CD4-positive, alpha-beta T cell treated with Interleukin-21 for 1 hour (primary cell): ENCODE measurements around the gene PDS5B.
"Not testable (repeated sequence)": the region's sequence is repeated elsewhere in the genome, so short reads cannot be mapped to it uniquely, and the experiment has no call there.

Experiments used
- DNase-seq: peaks from one replicate; pipeline ENCODE4 v3.0.0-alpha.2; 2020

PDS5B gene

DNA sequence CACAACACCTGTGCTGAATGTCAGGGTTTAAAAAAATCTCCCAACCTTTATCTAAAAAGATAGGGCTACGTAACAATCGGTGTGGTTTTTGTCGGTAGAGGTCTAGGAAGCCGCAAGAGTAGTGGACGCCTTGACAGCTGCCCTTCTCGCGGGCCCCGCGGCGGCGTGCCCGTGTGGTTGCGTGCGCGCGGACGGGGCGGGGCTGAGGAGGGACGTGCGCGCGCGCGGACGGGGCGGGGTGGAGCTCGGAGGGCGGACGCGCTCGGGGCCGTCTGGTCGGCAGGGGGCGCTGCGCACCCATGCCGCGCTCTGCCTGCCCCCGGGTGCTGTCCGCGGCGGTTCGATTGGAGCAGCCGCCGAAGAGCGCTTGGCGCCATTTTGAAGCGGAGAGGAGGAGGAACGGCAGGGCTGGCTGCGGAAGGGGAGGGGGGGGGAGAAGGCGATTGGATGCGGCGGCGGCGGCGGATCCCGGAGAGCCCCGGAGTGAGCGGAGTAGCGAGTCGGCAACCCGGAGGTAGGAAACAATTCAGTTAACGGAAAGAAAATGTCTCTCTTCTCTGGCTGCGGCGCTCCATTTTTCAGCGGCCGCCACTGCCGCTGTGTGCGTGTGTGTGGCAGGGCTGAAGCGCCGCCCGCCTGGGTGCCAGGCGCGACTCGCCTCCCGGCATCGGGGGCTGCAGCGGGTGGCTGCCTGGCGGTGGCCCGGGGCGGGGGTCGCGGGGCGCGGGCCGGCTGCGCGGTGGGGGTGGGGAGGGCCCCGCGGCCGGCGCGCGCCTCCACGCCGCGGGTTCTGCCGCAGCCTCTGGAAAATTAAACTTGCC lies at the start of gene PDS5B:
Gene PDS5B (plus strand): TSS at position 373 of the 821 bp plus-strand sequence. CDS start 62,321 bp downstream, outside the sequence.
- DNase-seq, result peak; percentile 96

- peak; percentile 61 for DNase-seq
Measured at GRCh38 chr13:32537580-32538142, 48.6 kb upstream of the PDS5B start.

- no peak for DNase-seq
Measured at GRCh38 chr13:32538143-32538620, 48.1 kb upstream of the PDS5B start.

DNA sequence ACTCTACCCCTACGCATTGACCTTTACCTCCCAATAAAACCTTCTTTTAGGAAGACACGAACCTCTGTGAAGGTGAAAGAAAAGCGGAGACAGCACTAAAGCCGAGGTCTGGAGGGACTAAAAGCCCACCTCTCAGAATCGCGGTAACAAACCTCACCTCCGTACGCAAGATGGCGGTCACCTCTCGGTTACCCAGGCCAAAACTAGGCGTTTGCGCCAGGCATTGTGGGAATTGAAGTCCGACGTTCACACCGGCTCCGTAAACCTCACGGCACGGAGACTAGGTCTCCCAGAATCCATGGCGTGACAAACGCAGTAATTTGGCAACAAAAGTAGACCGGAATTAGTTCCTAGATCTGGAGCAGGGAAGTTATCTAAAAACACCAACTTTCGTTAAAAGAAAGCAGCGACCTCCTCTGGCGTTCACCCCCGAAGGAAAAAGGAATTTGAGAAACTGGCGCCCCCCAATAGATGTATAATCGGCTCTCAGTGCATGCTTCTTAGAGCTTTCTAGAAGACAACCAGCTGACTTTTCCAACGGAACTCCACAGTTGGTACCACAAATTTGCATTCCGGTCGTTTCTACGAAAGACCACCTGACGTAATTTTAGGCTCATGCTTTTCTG lies 47.5 kb upstream of the PDS5B start, which contains the start of gene N4BP2L2:
Gene N4BP2L2 (minus strand): TSS at position 175 of the 626 bp plus-strand sequence. CDS start 1,768 bp downstream, outside the sequence.
- DNase-seq, result peak; percentile 95

DNA sequence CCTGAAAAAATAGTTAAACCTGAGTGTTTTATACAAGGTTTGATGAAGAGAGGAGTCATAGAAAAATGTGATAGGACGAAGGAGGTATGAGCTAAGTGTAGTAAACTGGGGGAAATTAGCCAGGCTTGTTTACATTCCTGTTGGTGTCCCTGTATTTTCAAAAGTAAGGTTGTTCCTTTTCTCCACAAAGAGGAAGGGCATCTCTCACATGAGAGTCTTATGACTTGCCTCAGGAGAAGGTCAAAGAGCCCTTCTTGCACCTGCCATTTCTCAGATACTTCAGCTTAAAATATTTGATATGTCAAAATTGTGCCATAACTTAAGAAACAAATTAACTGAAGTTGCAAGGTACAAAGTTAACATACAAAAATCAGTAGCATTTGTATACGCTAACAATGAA lies 44.0 kb upstream of the PDS5B start:
- no peak for DNase-seq

DNA sequence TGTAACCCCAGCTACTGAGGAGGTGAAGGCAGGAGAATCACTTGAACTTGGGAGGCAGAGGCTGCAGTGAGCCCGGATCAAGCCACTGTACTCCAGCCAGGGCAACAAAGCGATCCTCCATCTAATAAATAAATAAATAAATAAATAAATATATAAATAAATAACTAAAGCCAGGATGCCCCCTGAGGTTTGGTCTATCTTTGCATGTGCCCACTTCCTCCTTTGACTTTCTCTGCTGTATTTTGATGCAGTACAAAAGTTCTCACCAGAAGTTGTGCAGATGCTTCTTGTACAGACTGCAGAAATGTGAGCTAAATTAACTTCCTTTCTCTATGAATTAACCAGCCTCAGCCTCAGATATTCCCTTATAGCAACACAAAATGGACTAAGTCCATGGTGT lies 41.2 kb upstream of the PDS5B start:
- no peak for DNase-seq

DNA sequence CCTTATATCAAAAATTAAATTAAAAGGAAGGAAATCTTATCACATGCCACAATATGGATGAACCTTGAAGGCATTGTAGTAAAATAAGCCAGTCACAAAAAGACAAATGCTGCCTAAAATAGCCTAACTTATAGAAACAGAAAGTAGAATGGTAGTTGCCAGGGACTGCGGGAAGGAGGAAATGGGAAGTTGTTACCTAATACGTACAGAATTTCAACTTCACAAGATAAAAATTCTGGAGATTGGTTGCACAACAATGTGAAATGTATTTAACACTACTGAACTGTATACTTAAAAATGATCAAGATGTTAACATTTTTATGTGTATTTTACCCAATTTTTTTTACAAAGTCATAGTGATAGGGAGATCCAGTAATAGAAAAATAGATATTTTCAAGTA lies 37.4 kb upstream of the PDS5B start:
- no peak for DNase-seq

DNA sequence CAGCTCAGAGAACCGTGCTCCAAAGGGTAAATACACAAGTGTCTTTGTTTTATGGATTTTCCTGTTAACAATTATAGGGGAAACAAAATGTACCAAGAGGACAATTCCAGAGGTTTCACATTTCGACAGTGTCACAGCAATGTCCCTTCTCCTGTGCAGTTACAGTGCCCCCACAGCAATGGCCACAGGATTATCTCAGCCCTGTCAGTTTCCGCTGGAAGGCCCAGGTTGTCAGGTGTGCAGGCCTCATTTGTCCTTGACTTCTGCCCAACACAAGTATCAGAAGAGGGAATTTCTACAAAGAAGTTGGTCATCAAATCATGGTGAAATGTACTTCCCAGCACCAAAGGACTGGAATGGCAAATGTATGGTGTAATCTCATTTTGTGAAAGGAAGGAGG lies 36.5 kb upstream of the PDS5B start:
- no peak for DNase-seq

- DNase-seq, result no peak
Measured at GRCh38 chr13:32553720-32554119, 32.5 kb upstream of the PDS5B start.

GRCh38 chr13:32555613-32556012 lies 30.6 kb upstream of the PDS5B start:
- DNase-seq, result no peak

DNA sequence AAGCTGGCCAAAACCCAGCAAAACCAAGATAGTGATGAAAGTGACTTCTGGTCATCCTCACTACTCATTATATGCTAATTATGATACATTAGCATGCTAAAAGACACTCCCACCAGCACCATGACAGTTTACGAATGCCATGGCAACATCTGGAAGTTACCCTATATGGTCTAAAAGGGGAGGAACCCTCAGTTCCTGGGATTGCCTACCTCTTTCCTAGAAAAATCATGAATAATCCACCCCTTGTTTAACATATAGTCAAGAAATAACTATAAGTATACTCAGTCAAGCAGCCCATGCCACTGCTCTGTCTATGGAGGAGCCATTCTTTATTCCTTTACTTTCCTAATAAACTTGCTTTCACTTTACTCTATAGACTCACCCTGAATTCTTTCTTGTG lies 25.4 kb upstream of the PDS5B start:
- not testable (repeated sequence) for DNase-seq

- DNase-seq, result not testable (repeated sequence)
Measured at GRCh38 chr13:32575687-32576086, 10.6 kb upstream of the PDS5B start.

- DNase-seq, result no peak
Measured at GRCh38 chr13:32577032-32577431, 9.2 kb upstream of the PDS5B start.

DNA sequence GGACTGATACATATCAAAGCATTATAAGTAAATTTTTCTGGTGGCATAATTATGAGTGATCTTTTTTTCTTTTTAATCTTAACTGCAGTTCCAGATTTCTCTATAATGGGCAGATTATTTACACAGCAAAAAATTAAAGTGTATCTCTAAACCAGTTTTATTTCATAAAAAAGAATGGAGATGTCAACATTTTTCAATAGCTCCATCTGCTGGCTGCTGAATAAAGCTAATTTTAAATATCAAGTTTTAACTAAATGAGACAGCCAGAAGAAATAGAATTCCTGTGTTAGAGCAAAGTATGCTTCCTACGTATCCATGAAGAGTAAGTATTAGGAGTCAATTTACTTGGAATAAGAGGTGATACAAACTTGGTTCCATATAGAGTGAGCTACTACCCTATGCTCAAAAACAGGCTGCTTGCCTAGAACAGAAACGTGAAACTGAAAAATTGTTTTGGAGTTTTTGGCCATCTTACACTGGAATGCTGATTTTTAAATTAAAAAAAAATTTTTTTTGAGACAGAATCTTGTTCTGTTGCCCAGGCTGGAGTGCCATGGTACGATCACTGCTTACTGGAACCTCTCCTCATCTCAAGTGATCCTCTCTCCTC lies 5.0 kb upstream of the PDS5B start:
- peak; percentile 43 for DNase-seq

- DNase-seq, result no peak
Measured at GRCh38 chr13:32582281-32582680, 4.0 kb upstream of the PDS5B start.

DNA sequence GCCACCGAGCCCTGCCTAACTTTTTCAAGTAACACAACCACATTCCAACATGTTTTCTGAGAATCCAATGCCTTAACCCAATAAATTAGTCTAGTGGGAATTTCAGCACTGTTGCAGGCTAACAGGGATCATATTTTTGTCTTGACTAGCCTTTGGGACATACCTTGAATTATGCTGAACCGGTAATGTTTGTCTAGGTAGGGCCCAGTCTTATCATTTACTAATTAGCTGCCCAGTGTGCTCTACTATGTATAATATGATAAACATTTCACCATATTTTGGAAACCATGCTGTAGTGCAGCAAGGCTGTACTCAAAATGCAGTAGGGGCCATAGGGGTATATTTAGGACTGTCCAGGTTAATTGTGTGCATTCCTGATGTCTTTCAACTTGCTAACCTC lies 3.3 kb upstream of the PDS5B start:
- no peak for DNase-seq

- peak; percentile 1 for DNase-seq
Measured at GRCh38 chr13:32585550-32586079, 637 bp upstream of the PDS5B start.

- DNase-seq, result peak; percentile 60
Measured at GRCh38 chr13:32587011-32587810, 959 bp downstream of the PDS5B start.

GRCh38 chr13:32587811-32588170 lies 1.5 kb downstream of the PDS5B start:
- DNase-seq, result no peak

DNA sequence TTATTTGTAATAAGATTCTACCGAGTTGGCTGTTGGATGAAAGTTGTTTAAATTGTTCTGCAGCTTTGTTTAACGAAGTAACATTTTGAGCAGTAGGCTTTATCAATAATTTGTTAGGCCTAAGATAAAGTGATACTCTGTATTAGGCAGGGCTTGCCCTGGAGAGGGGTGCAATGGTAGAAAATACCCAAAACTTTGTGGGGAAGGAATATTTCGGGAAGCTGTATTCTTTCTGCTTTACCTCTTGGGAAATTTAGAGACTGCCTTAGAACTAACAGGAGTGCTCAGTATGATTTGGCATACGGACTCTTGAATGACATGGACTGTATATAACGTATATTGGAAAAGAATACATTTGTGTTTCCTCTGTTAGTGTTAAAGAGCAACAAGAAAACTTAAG lies 2.5 kb downstream of the PDS5B start:
- no peak for DNase-seq

DNA sequence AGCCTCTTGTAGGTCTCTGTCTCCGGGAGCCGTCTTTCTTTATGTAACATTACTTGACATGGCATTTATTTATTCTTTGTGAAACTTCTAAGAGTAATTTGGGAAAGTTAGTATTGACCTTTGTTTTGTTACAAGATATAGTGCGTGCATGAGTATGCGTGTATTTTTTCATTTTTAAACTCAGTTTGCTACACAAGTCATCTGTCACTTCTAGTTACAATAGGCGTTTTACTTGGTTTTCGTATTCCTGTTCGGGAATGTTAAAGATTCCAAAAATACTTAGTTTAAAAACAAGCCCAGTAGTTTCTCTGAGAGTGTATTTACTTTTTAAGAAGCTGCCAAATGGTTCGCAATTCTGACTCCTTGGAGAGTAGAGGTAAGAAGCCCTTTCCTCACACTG lies 3.2 kb downstream of the PDS5B start:
- no peak for DNase-seq

DNA sequence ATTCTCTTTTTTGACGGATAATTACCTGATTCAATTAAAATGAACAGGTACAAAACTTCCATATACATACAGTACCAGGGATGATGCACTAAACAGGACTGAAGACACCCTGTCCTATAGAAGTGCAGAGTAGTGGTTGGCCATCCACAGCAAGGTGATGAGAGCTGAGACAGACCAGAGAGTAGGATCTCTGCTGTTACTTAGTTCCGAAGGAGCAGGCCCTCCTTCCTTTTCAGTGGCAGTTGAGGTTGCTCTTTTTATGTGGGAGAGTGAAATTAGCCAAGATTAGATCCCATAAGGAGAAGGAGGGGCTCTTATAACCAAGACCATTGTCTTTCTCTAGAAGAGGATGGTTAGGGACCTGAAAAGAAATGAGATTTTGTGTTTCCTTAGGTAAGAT lies 4.0 kb downstream of the PDS5B start:
- no peak for DNase-seq
